ENCODE results near the gene TADA3.

The TADA3 gene

DNA sequence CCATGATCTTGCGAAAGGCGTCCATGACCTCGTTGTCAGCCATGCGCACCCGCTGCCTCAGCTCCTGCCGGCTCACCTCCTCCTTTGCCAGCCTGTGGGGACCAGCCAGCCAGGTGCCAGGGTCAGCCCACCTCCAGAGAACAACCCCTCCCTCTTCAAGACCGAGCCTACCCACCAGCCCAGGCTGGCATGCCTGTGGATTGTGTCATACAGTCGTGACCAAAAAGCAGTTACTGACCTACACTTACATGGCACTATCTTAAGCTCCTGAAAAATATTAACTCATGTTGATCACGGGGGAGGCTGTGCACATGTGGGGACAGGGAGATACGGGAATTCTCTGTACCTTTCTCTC, 11.8 kb downstream of the TADA3 start:
- H3K9me3 ChIP-seq (ENCODE audit: control insufficient read depth, low read length) = no peaks in the 10 kb centered on the region
- TF ChIP-seq, protein P1, sequence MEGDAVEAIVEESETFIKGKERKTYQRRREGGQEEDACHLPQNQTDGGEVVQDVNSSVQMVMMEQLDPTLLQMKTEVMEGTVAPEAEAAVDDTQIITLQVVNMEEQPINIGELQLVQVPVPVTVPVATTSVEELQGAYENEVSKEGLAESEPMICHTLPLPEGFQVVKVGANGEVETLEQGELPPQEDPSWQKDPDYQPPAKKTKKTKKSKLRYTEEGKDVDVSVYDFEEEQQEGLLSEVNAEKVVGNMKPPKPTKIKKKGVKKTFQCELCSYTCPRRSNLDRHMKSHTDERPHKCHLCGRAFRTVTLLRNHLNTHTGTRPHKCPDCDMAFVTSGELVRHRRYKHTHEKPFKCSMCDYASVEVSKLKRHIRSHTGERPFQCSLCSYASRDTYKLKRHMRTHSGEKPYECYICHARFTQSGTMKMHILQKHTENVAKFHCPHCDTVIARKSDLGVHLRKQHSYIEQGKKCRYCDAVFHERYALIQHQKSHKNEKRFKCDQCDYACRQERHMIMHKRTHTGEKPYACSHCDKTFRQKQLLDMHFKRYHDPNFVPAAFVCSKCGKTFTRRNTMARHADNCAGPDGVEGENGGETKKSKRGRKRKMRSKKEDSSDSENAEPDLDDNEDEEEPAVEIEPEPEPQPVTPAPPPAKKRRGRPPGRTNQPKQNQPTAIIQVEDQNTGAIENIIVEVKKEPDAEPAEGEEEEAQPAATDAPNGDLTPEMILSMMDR (IDR thresholded peaks at IDR 0.05) = no peak
- H2AFZ ChIP-seq = no peak overlapping the region
- peaks cover 1% of the 10 kb centered on the region for H3K4me1 ChIP-seq
- H3K27ac ChIP-seq = no peak overlapping the region
- H3K9ac ChIP-seq = no peak overlapping the region
- H3K79me2 ChIP-seq = no peaks in the 10 kb centered on the region
- H3K36me3 ChIP-seq (ENCODE audit: control insufficient read depth, insufficient read depth, low read length) = no peaks in the 10 kb centered on the region
- no peak overlapping the region for H3K4me2 ChIP-seq (ENCODE audit: low read length)
- H3K27me3 ChIP-seq (ENCODE audit: control insufficient read depth, insufficient read depth, low read length) = no peaks in the 10 kb centered on the region
- H3K4me3 ChIP-seq (ENCODE audit: low read depth, low read length) = no peak overlapping the region

GRCh38 chr3:9779721-9780457, 12.4 kb downstream of the TADA3 start:
- Histone ChIP-seq H3K27ac (no peak overlapping the region), H3K9me3 (ENCODE audit: control insufficient read depth, low read length) (no peaks in the 10 kb centered on the region), H2AFZ (no peak overlapping the region), H3K79me2 (no peaks in the 10 kb centered on the region), H3K4me3 (ENCODE audit: low read depth, low read length) (no peak overlapping the region), H3K36me3 (ENCODE audit: control insufficient read depth, insufficient read depth, low read length) (no peaks in the 10 kb centered on the region), H3K4me2 (ENCODE audit: low read length) (no peak overlapping the region), H3K27me3 (ENCODE audit: control insufficient read depth, insufficient read depth, low read length) (no peaks in the 10 kb centered on the region), H3K4me1 (no peaks in the 10 kb centered on the region), H3K9ac (no peak overlapping the region)
- TF ChIP-seq, protein P1 (IDR thresholded peaks at IDR 0.05) = no peak

- Histone ChIP-seq H3K4me1 (no peaks in the 10 kb centered on the region), H3K79me2 (no peaks in the 10 kb centered on the region), H2AFZ (no peak overlapping the region), H3K4me2 (ENCODE audit: low read length) (no peak overlapping the region), H3K4me3 (ENCODE audit: low read depth, low read length) (no peak overlapping the region), H3K9me3 (ENCODE audit: control insufficient read depth, low read length) (no peaks in the 10 kb centered on the region), H3K9ac (no peak overlapping the region), H3K36me3 (ENCODE audit: control insufficient read depth, insufficient read depth, low read length) (no peaks in the 10 kb centered on the region), H3K27me3 (ENCODE audit: control insufficient read depth, insufficient read depth, low read length) (no peaks in the 10 kb centered on the region), H3K27ac (no peak overlapping the region)
- TF ChIP-seq, protein P1 (IDR thresholded peaks at IDR 0.05) = no peak
Measured at GRCh38 chr3:9779075-9779593, 13.1 kb downstream of the TADA3 start.

DNA sequence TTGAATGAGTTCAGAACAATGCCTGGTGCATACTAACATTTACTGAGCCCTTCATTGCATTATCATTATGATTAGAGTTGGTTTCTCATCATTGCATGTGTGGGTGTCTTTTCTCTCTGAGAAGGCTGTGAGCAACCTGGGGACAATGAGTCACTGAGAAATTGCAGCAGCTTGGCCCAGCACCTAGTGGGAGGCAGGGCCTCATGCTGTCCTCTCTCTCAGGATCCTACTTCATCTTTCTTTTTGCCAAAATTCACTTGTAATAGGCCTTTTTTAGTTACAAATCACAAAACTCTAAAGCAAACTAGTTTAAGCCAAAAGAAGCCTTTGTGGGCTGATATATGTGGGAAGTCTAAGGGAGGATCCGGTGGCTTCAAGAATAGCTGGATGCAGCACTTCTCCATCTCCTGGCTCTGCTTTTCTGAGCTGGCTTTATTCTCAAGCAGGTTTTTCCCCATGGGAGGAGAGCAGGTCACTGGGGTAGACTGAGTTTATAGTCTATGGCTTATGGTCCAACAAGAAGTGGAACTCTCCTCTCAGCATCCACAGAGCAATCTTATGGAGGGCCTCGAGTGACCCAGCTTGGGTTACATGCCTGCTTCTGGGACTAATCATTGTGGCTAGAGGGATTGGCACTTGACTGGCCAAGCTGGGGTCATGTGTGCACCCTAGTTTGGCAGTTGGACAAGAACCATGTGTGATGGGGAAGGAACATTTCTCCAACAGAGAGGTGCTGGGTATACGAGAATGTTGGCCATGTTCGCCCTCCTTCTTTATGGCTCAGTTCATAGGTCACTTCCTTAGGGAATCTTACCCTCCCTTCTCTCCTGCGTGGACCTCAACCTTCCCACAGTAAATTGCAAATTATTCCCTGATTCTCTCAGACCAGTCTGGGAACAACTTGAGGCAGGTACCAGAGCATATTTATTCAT, 13.9 kb downstream of the TADA3 start:
- Histone ChIP-seq H2AFZ (no peak overlapping the region), H3K4me3 (ENCODE audit: low read depth, low read length) (no peak overlapping the region), H3K79me2 (no peaks in the 10 kb centered on the region), H3K27ac (no peak overlapping the region), H3K9ac (no peak overlapping the region), H3K4me1 (no peaks in the 10 kb centered on the region), H3K9me3 (ENCODE audit: control insufficient read depth, low read length) (no peaks in the 10 kb centered on the region), H3K4me2 (ENCODE audit: low read length) (no peak overlapping the region), H3K27me3 (ENCODE audit: control insufficient read depth, insufficient read depth, low read length) (no peaks in the 10 kb centered on the region), H3K36me3 (ENCODE audit: control insufficient read depth, insufficient read depth, low read length) (no peaks in the 10 kb centered on the region)
- TF ChIP-seq, protein P1 (IDR thresholded peaks at IDR 0.05) = no peak

Measured in parathyroid adenoma (tissue), 2 donors.